KMS-11 (cell line): ENCODE results near the gene GPR148.
A peak's percentile ranks its signal among the peaks of the same experiment; 100 is the strongest.

ENCODE experiments used
- H2AFZ ChIP-seq: fragments of 200-600 bp; sonication (generic); 2 replicates; pipeline ENCODE4 v1.6.1; 2016; ENCODE audit warnings: antibody characterized with exemption, mixed run types, low read depth
- H3K27ac ChIP-seq: fragments of 200-600 bp; sonication (generic); 2 replicates; pipeline ENCODE4 v1.6.1; 2016; ENCODE audit warnings: mild to moderate bottlenecking, mixed run types
- H3K27me3 ChIP-seq: fragments of 200-600 bp; sonication (generic); 2 replicates; pipeline ENCODE4 v1.6.1; 2017; ENCODE audit warnings: mild to moderate bottlenecking, low read depth, mixed run types, moderate library complexity; ENCODE audit not compliant: insufficient read depth
- H3K36me3 ChIP-seq: fragments of 200-600 bp; sonication (generic); 2 replicates; pipeline ENCODE4 v1.6.1; 2017; ENCODE audit warnings: mild to moderate bottlenecking, mixed run types; ENCODE audit not compliant: insufficient read depth
- H3K4me1 ChIP-seq: fragments of 200-600 bp; sonication (generic); 2 replicates; pipeline ENCODE4 v1.6.1; 2016; ENCODE audit warnings: mild to moderate bottlenecking, low read depth, mixed run types; ENCODE audit not compliant: poor library complexity, severe bottlenecking
- H3K4me2 ChIP-seq: fragments of 200-600 bp; sonication (generic); 2 replicates; pipeline ENCODE4 v1.7.0; 2016; ENCODE audit warnings: mild to moderate bottlenecking, mixed run types
- H3K4me3 ChIP-seq: fragments of 200-600 bp; sonication (generic); IDR thresholded peaks from 2 replicates; pipeline ENCODE4 v1.6.1; 2017; ENCODE audit warnings: low read depth, low read length, mixed read lengths; ENCODE audit not compliant: insufficient read depth
- H3K79me2 ChIP-seq: fragments of 200-600 bp; sonication (generic); 2 replicates; pipeline ENCODE4 v1.6.1; 2016; ENCODE audit warnings: low read depth, mixed run types; ENCODE audit not compliant: insufficient read depth
- H3K9ac ChIP-seq: fragments of 200-600 bp; sonication (generic); 2 replicates; pipeline ENCODE4 v1.6.1; 2016; ENCODE audit warnings: mild to moderate bottlenecking, mixed run types
- H4K20me1 ChIP-seq: fragments of 200-600 bp; sonication (generic); 2 replicates; pipeline ENCODE4 v1.6.1; 2016; ENCODE audit warnings: mild to moderate bottlenecking, mixed run types; ENCODE audit not compliant: insufficient read depth
- CTCF ChIP-seq: fragments of 200-600 bp; sonication (generic); conservative IDR thresholded peaks from 2 replicates; pipeline ENCODE4 v1.6.1; 2017; ENCODE audit warnings: low read depth, mild to moderate bottlenecking, antibody characterized with exemption, low read length, moderate library complexity, mixed read lengths

The GPR148 gene

GRCh38 chr2:130720528-130720927 lies 8.3 kb upstream of the GPR148 start:
- H3K36me3 ChIP-seq = no peaks in the 10 kb centered on the region
- no peak overlapping the region for H3K9ac ChIP-seq
- no peak for TF ChIP-seq CTCF
- H3K4me1 ChIP-seq = no peaks in the 10 kb centered on the region
- no peaks in the 10 kb centered on the region for H4K20me1 ChIP-seq
- no peak overlapping the region for H3K4me3 ChIP-seq
- no peak overlapping the region for H3K27ac ChIP-seq
- H3K27me3 ChIP-seq = no peaks in the 10 kb centered on the region
- H3K4me2 ChIP-seq = no peak overlapping the region
- no peaks in the 10 kb centered on the region for H3K79me2 ChIP-seq
- no peak overlapping the region for H2AFZ ChIP-seq

- Histone ChIP-seq H3K4me3 (no peak overlapping the region), H3K27me3 (no peaks in the 10 kb centered on the region), H3K27ac (no peak overlapping the region), H3K4me1 (peaks cover 6% of the 10 kb centered on the region), H4K20me1 (no peaks in the 10 kb centered on the region), H3K36me3 (no peaks in the 10 kb centered on the region), H3K9ac (no peak overlapping the region), H2AFZ (no peak overlapping the region), H3K4me2 (no peak overlapping the region), H3K79me2 (no peaks in the 10 kb centered on the region)
- TF ChIP-seq CTCF = no peak
Measured at GRCh38 chr2:130724455-130724854, 4.4 kb upstream of the GPR148 start.

GRCh38 chr2:130726614-130727180 lies 2.2 kb upstream of the GPR148 start:
- Histone ChIP-seq H3K4me3 (peak overlapping the region; percentile 47), H3K4me1 (peaks cover 6% of the 10 kb centered on the region), H2AFZ (peak overlapping the region; percentile 93), H4K20me1 (no peaks in the 10 kb centered on the region), H3K79me2 (no peaks in the 10 kb centered on the region), H3K4me2 (peak overlapping the region; percentile 58), H3K9ac (peak overlapping the region; percentile 57; the same call in 1 of the 2 replicates), H3K36me3 (no peaks in the 10 kb centered on the region), H3K27ac (no peak overlapping the region), H3K27me3 (no peaks in the 10 kb centered on the region)
- no peak for TF ChIP-seq CTCF

GRCh38 chr2:130727286-130727924 lies 1.5 kb upstream of the GPR148 start:
- peak overlapping the region; percentile 58 for H3K4me2 ChIP-seq
- no peak for TF ChIP-seq CTCF
- peak overlapping the region; percentile 57; the same call in 1 of the 2 replicates for H3K9ac ChIP-seq
- no peaks in the 10 kb centered on the region for H3K79me2 ChIP-seq
- no peaks in the 10 kb centered on the region for H4K20me1 ChIP-seq
- peak overlapping the region; percentile 93 for H2AFZ ChIP-seq
- H3K4me1 ChIP-seq = peaks cover 6% of the 10 kb centered on the region
- H3K36me3 ChIP-seq = no peaks in the 10 kb centered on the region
- peak overlapping the region; percentile 47 for H3K4me3 ChIP-seq
- H3K27ac ChIP-seq = peak overlapping the region; percentile 32; the same call in 1 of the 2 replicates
- no peaks in the 10 kb centered on the region for H3K27me3 ChIP-seq
